GM19463 (cell line): ENCODE results near the gene IDI1.
A peak's percentile ranks its signal among the peaks of the same experiment; 100 is the strongest.
"Not testable (repeated sequence)": the region's sequence is repeated elsewhere in the genome, so short reads cannot be mapped to it uniquely, and the experiment has no call there.

ENCODE experiments used
- ATAC-seq: cut with Tn5 transposase; IDR thresholded peaks from one replicate; pipeline ENCODE4 v1.9.1; 2021; ENCODE audit warnings: mild to moderate bottlenecking, moderate library complexity; ENCODE audit not compliant: unreplicated experiment

The IDI1 gene

GRCh38 chr10:1048732-1049424 is at the start of gene IDI1:
IDI1 (minus strand) TSS chr10:1049119; CDS start chr10:1049003, 116 bp downstream.
- peak; percentile 79 for ATAC-seq

- no peak for ATAC-seq
Observed at GRCh38 chr10:1097436-1097835, 48.5 kb upstream of the IDI1 start.

- ATAC-seq: no peak
Observed at GRCh38 chr10:1096287-1096889, 47.5 kb upstream of the IDI1 start.

- no peak for ATAC-seq
Observed at GRCh38 chr10:1095498-1095897, 46.6 kb upstream of the IDI1 start.

GRCh38 chr10:1094112-1095057 is 45.5 kb upstream of the IDI1 start:
- no peak for ATAC-seq

GRCh38 chr10:1093696-1094095 is 44.8 kb upstream of the IDI1 start:
- ATAC-seq: no peak

- no peak for ATAC-seq
Observed at GRCh38 chr10:1090696-1091095, 41.8 kb upstream of the IDI1 start.

GRCh38 chr10:1089017-1089689 is 40.2 kb upstream of the IDI1 start:
- no peak for ATAC-seq

GRCh38 chr10:1086787-1087186 is 37.9 kb upstream of the IDI1 start:
- no peak for ATAC-seq

GRCh38 chr10:1085258-1085657 is 36.3 kb upstream of the IDI1 start:
- no peak for ATAC-seq

- ATAC-seq: no peak
Observed at GRCh38 chr10:1084011-1084950, 35.4 kb upstream of the IDI1 start.

GRCh38 chr10:1083581-1083980 is 34.7 kb upstream of the IDI1 start:
- ATAC-seq: no peak

- ATAC-seq: no peak
Observed at GRCh38 chr10:1078668-1079067, 29.7 kb upstream of the IDI1 start.

- ATAC-seq: no peak
Observed at GRCh38 chr10:1074748-1075308, 25.9 kb upstream of the IDI1 start.

GRCh38 chr10:1074052-1074747 is 25.3 kb upstream of the IDI1 start:
- no peak for ATAC-seq

- no peak for ATAC-seq
Observed at GRCh38 chr10:1070919-1071318, 22.0 kb upstream of the IDI1 start.

- no peak for ATAC-seq
Observed at GRCh38 chr10:1068380-1069361, 19.8 kb upstream of the IDI1 start.

- ATAC-seq: not testable (repeated sequence)
Observed at GRCh38 chr10:1066734-1067133, 17.8 kb upstream of the IDI1 start.
